Ovary (tissue), 9 donors: ENCODE data around the gene C1QL4. TPM values are rescaled to one million over a fixed set of nuclear protein-coding genes. Genes with fewer than 3 reads are reported as not detected.

Source experiments
- DNase-seq, 5 donors: peaks; one replicate each; pipeline ENCODE4 v3.0.0-alpha.2; 2019 to 2020
- H3K27ac ChIP-seq, 2 donors: fragments of 200-600 bp; one replicate each; pipeline versions ENCODE4 v1.5.1 to v1.8.0; 2019 to 2022
- H3K27me3 ChIP-seq: fragments of 200-600 bp; one replicate; pipeline ENCODE4 v1.8.0; 2022
- H3K36me3 ChIP-seq: fragments of 200-600 bp; sonication (generic); one replicate; pipeline ENCODE4 v1.5.1; 2019
- H3K4me1 ChIP-seq: one replicate; pipeline ENCODE4 v1.8.1; 2013; ENCODE audit warnings: mild to moderate bottlenecking, moderate library complexity; ENCODE audit not compliant: insufficient read depth
- H3K4me3 ChIP-seq: fragments of 200-600 bp; sonication (generic); one replicate; pipeline ENCODE4 v1.5.1; 2017
- H3K9me3 ChIP-seq, 2 donors: fragments of 200-600 bp in 1 of 2; sonication (generic) in 1 of 2; one replicate each; pipeline versions ENCODE4 v1.5.1 to v1.8.1; 2013 to 2019; ENCODE audit warnings: mild to moderate bottlenecking in 1 of 2, moderate library complexity in 1 of 2
- CTCF ChIP-seq, 3 donors: fragments of 450-650 bp in 2 of 3; fragments of 200-600 bp in 1 of 3; IDR thresholded peaks; one replicate each; pipeline versions ENCODE4 v1.5.1 to v1.8.0; 2016 to 2022; ENCODE audit warnings: antibody characterized with exemption in 3 of 3, mild to moderate bottlenecking in 1 of 3
- EP300 ChIP-seq: sonication (generic); formaldehyde crosslinking; IDR thresholded peaks from one replicate; pipeline ENCODE4 v1.6.1; 2017; ENCODE audit warnings: antibody characterized with exemption
- POLR2A ChIP-seq: fragments of 450-650 bp; IDR thresholded peaks from one replicate; pipeline ENCODE4 v1.6.1; 2017; ENCODE audit warnings: antibody characterized with exemption, mild to moderate bottlenecking, moderate library complexity
- WGBS, 3 donors: extraction: QIAGEN DNeasy Blood & Tissue Kit in 1 of 3; methylation state at CpG; one replicate each; pipeline versions ENCODE4 v1.1.5 to v1.1.7; 2013 to 2017; 5-methylcytosine and 5-hydroxymethylcytosine counted together
- intact Hi-C, 4 donors: fragments of 100-400 bp; cut with DNase I; formaldehyde crosslinking; loops; one replicate each; pipeline versions ENCODE4 v1.11.0 to v1.15.1; 2022 to 2023
- polyA plus RNA-seq, 2 donors: library from polyadenylated mRNA; stranded (reverse); fragments of 200-250 nt in 1 of 2; fragments of 350-450 nt in 1 of 2; fragmentation: Illumina TruSeq in 1 of 2; extraction: RNeasy Lipid Tissue Mini Kit (QIAGEN cat#74804) in 1 of 2; gene quantifications; one replicate each; pipeline ENCODE4 v1.2.3, GENCODE V29; 2013 to 2014
- total RNA-seq, 7 donors: library from RNA; depleted of rRNA in 2 of 7; stranded (reverse); fragments of >200 nt in 2 of 7; fragmentation: NEBNext Ultra II Directional in 3 of 7; extraction: Animal tissue kit (Norgen Biotek cat#: 25700) in 3 of 7; gene quantifications; one replicate each; pipeline versions ENCODE4 v1.1.0 to v1.2.4, GENCODE V29; 2016 to 2023
- donor health status: DM: no; HTN: no; CAD: no; lungs with moderate emphysema.
- donor health status: DM: no; HTN: no; CAD: no.
- donor health status: Bipolar disorder and iron deficiency.
- donor health status: DM: yes; HTN: yes; CAD: no.
- donor health status: DM: no; HTN: no; CAD: no.
- donor health status: DM: yes; HTN: yes; CAD: no.

C1QL4 gene
- total and polyA plus RNA-seq, 9 donors = not detected

GRCh38 chr12:49359671-49360070, 22.7 kb upstream of the C1QL4 start:
- DNase-seq = no peak
- WGBS, 3 donors = 61 to 67% (median 64%) methylated on average over 7 of the region's 7 CpGs
- intact Hi-C loops = loop anchor here in 2 of 4 donors (5.0 kb wide), 2 partner anchors 153 to 158 kb away; no protein-coding TSS in a partner anchor

GRCh38 chr12:49358483-49359141, 21.6 kb upstream of the C1QL4 start:
- WGBS, 3 donors = 5 to 8% (median 5%) methylated on average over 7 of the region's 7 CpGs
- Histone ChIP-seq H3K4me1 (no peaks in the 10 kb centered on the region), H3K27ac (no peak overlapping the region), H3K36me3 (no peaks in the 10 kb centered on the region), H3K4me3 (no peak overlapping the region), H3K27me3 (no peaks in the 10 kb centered on the region), H3K9me3 (no peaks in the 10 kb centered on the region)
- intact Hi-C loops = no loop called here
- DNase-seq = peak in 1 of 5 donors; percentile 41
- TF ChIP-seq POLR2A = no peak
- peak in 2 of 3 donors; percentile 59 to 60 for TF ChIP-seq CTCF (IDR thresholded peaks at IDR 0.05)

More at GRCh38 chr12:49359671-49360070, 22.7 kb upstream of the C1QL4 start:
- H3K27ac ChIP-seq = no peak overlapping the region
- H3K36me3 ChIP-seq = no peaks in the 10 kb centered on the region
- no peak overlapping the region for H3K4me3 ChIP-seq
- TF ChIP-seq EP300 = no peak
- TF ChIP-seq POLR2A = no peak
- TF ChIP-seq CTCF (IDR thresholded peaks at IDR 0.05) = no peak
- H3K9me3 ChIP-seq = no peaks in the 10 kb centered on the region
- no peaks in the 10 kb centered on the region for H3K27me3 ChIP-seq
- H3K4me1 ChIP-seq = no peaks in the 10 kb centered on the region

GRCh38 chr12:49357103-49357678, 20.2 kb upstream of the C1QL4 start:
- Histone ChIP-seq H3K27ac (no peak overlapping the region), H3K36me3 (no peaks in the 10 kb centered on the region), H3K27me3 (no peaks in the 10 kb centered on the region), H3K4me3 (no peak overlapping the region), H3K9me3 (no peaks in the 10 kb centered on the region), H3K4me1 (no peaks in the 10 kb centered on the region)
- no peak for DNase-seq
- intact Hi-C loops = no loop called here
- no peak for TF ChIP-seq EP300
- no peak for TF ChIP-seq POLR2A
- peak in 2 of 3 donors; percentile 21 to 24 for TF ChIP-seq CTCF (IDR thresholded peaks at IDR 0.05)
- WGBS, 3 donors = 0 to 7% (median 3%) methylated on average over 3 of the region's 3 CpGs

- Histone ChIP-seq H3K9me3 (no peaks in the 10 kb centered on the region), H3K27ac (no peak overlapping the region), H3K4me3 (no peak overlapping the region), H3K27me3 (no peaks in the 10 kb centered on the region), H3K4me1 (no peaks in the 10 kb centered on the region), H3K36me3 (no peaks in the 10 kb centered on the region)
- intact Hi-C loops = no loop called here
- no peak for DNase-seq
- 92 to 94% (median 94%) methylated on average over 10 of the region's 10 CpGs for WGBS, 3 donors
- TF ChIP-seq POLR2A (no peak), CTCF (IDR thresholded peaks at IDR 0.05) (no peak), EP300 (no peak)
Measured at GRCh38 chr12:49355913-49356312, 18.9 kb upstream of the C1QL4 start.
